ENCODE data around the gene NR2C2AP.

NR2C2AP gene

DNA sequence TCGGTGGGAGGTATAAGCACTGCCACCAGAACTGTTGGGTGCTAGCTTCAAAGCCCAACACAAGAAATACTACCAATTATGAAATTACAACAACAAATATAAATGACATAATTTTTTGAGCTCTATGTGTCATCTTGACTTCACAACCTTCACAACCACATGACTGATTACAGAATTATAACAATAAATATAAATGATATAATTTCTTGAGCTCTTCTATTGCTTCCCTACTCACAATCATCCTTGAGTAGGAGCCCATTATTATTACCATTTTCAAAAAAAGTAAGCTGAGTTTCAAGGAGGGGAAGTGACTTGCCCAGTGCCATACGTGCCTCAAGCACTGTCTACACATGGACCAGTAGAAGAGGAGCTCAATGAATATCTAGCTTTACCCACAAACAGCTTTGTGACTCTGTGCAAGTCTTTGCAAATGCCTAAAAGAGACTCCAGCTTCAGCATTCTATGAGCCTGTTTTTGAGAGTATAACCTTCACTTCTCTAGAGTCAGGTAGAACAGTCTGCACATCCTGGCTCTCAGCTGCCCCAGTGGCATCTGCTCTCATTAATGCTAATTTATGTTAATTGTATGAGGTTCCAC lies 31.1 kb upstream of the NR2C2AP start:
- Histone ChIP-seq H3K36me3 (replicated peaks; ENCODE audit: insufficient read depth, low read length) (no peaks in the 10 kb centered on the region), H3K4me1 (ENCODE audit: low read length) (no peaks in the 10 kb centered on the region), H2AFZ (ENCODE audit: low read length) (no peak overlapping the region), H3K9me3 (replicated peaks; ENCODE audit: insufficient read depth, low read length) (no peaks in the 10 kb centered on the region), H3K9me2 (replicated peaks; ENCODE audit: insufficient read depth, low read length) (no peaks in the 10 kb centered on the region), H3K4me2 (ENCODE audit: low read depth, low read length) (no peak overlapping the region), H3K27ac (ENCODE audit: low read length) (no peak overlapping the region), H3K27me3 (replicated peaks; ENCODE audit: insufficient read depth, low read length) (peaks cover 62% of the 10 kb centered on the region), H3K4me3 (ENCODE audit: low read length) (no peak overlapping the region), H4K20me1 (ENCODE audit: insufficient read depth, low read length) (no peaks in the 10 kb centered on the region), H3K9ac (ENCODE audit: low read length) (no peak overlapping the region), H3K79me2 (ENCODE audit: low read length) (no peaks in the 10 kb centered on the region), H3F3A (ENCODE audit: insufficient read depth, low read length) (no peaks in the 10 kb centered on the region)
- DNase-seq: no peak
- no peak for TF ChIP-seq CTCF (IDR thresholded peaks at IDR 0.05; ENCODE audit: low read length)

DNA sequence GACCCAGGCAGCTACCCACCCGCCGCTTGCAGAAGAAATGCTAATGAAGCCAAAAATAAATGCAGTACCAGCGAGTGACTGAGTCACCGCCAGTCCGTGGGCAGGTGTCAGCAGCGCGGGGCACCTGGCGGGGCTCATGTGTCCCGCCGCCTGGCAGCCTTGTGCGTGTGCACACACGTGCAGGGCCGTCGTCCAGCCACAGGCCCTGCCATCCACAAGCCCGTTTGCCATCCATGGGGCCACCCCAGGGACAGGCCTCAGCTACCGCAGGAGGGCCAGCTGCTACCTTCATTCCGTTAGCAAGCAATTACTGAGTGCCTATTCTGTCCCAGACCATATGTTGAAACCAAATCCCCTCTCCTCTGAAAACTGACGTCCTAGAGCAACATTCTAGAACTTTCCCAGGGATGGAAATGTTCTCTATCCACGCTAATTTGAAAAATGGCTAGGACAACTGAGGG lies 29.1 kb upstream of the NR2C2AP start:
- TF ChIP-seq CTCF (IDR thresholded peaks at IDR 0.05; ENCODE audit: low read length) (no peak), EZH2 (optimal IDR thresholded peaks at IDR 0.05; ENCODE audit: low read depth, low read length) (no peak), EZH2phosphoT487 (IDR thresholded peaks at IDR 0.05; ENCODE audit: low read length) (no peak)
- no peaks in the 10 kb centered on the region for H3K79me2 ChIP-seq (ENCODE audit: low read length)
- no peaks in the 10 kb centered on the region for H3K4me1 ChIP-seq (ENCODE audit: low read length)
- H2AFZ ChIP-seq (ENCODE audit: low read length): no peak overlapping the region
- no peak overlapping the region for H3K4me2 ChIP-seq (ENCODE audit: low read depth, low read length)
- no peaks in the 10 kb centered on the region for H3F3A ChIP-seq (ENCODE audit: insufficient read depth, low read length)
- H3K27ac ChIP-seq (ENCODE audit: low read length): no peak overlapping the region
- H3K4me3 ChIP-seq (ENCODE audit: low read length): no peak overlapping the region
- no peak overlapping the region for H3K9ac ChIP-seq (ENCODE audit: low read length)
- no peaks in the 10 kb centered on the region for H4K20me1 ChIP-seq (ENCODE audit: insufficient read depth, low read length)
- no peaks in the 10 kb centered on the region for H3K9me3 ChIP-seq (replicated peaks; ENCODE audit: insufficient read depth, low read length)
- H3K36me3 ChIP-seq (replicated peaks; ENCODE audit: insufficient read depth, low read length): no peaks in the 10 kb centered on the region
- no peaks in the 10 kb centered on the region for H3K9me2 ChIP-seq (replicated peaks; ENCODE audit: insufficient read depth, low read length)
- H3K27me3 ChIP-seq (replicated peaks; ENCODE audit: insufficient read depth, low read length): peaks cover 71% of the 10 kb centered on the region
- no peak for DNase-seq

- H3F3A ChIP-seq (ENCODE audit: insufficient read depth, low read length): no peaks in the 10 kb centered on the region
- no peaks in the 10 kb centered on the region for H3K9me2 ChIP-seq (replicated peaks; ENCODE audit: insufficient read depth, low read length)
- no peaks in the 10 kb centered on the region for H3K79me2 ChIP-seq (ENCODE audit: low read length)
- no peak overlapping the region for H3K4me3 ChIP-seq (ENCODE audit: low read length)
- no peak for DNase-seq
- peaks cover 84% of the 10 kb centered on the region for H3K27me3 ChIP-seq (replicated peaks; ENCODE audit: insufficient read depth, low read length)
- no peaks in the 10 kb centered on the region for H3K4me1 ChIP-seq (ENCODE audit: low read length)
- TF ChIP-seq CTCF (IDR thresholded peaks at IDR 0.05; ENCODE audit: low read length): no peak
- TF ChIP-seq EZH2 (optimal IDR thresholded peaks at IDR 0.05; ENCODE audit: low read depth, low read length): no peak
- TF ChIP-seq EZH2phosphoT487 (IDR thresholded peaks at IDR 0.05; ENCODE audit: low read length): no peak
- no peak overlapping the region for H3K9ac ChIP-seq (ENCODE audit: low read length)
- H2AFZ ChIP-seq (ENCODE audit: low read length): no peak overlapping the region
- H3K36me3 ChIP-seq (replicated peaks; ENCODE audit: insufficient read depth, low read length): no peaks in the 10 kb centered on the region
- no peaks in the 10 kb centered on the region for H4K20me1 ChIP-seq (ENCODE audit: insufficient read depth, low read length)
- no peaks in the 10 kb centered on the region for H3K9me3 ChIP-seq (replicated peaks; ENCODE audit: insufficient read depth, low read length)
- no peak overlapping the region for H3K4me2 ChIP-seq (ENCODE audit: low read depth, low read length)
- H3K27ac ChIP-seq (ENCODE audit: low read length): no peak overlapping the region
Observed at GRCh38 chr19:19230999-19231398, 27.8 kb upstream of the NR2C2AP start.

Data from MM.1S (cell line).